Stimulated activated CD8-positive, alpha-beta memory T cell treated with anti-CD3 and anti-CD28 coated beads, Interleukin-7, amount 100 ng/mL, for 4 hours (primary cell): ENCODE results near the gene MRPL37.
"Not testable (repeated sequence)": the region's sequence is repeated elsewhere in the genome, so short reads cannot be mapped to it uniquely, and the experiment has no call there.

Experiments
- DNase-seq, 2 donors: peaks; one replicate each; pipeline ENCODE4 v3.0.0-alpha.2; 2020; ENCODE audit warnings: low read depth in 2 of 2

The MRPL37 gene

GRCh38 chr1:54172614-54173599 is 27.1 kb upstream of the MRPL37 start:
- no peak for DNase-seq

- no peak for DNase-seq
Measured at GRCh38 chr1:54173681-54174080, 26.3 kb upstream of the MRPL37 start.

- no peak for DNase-seq
Measured at GRCh38 chr1:54174106-54174505, 25.9 kb upstream of the MRPL37 start.

- no peak for DNase-seq
Measured at GRCh38 chr1:54176621-54177327, 23.2 kb upstream of the MRPL37 start.

- no peak for DNase-seq
Measured at GRCh38 chr1:54177726-54178125, 22.2 kb upstream of the MRPL37 start.

- no peak for DNase-seq
Measured at GRCh38 chr1:54178296-54179070, 21.5 kb upstream of the MRPL37 start.

- DNase-seq, result no peak
Measured at GRCh38 chr1:54180701-54181360, 19.1 kb upstream of the MRPL37 start.

- DNase-seq, result no peak
Measured at GRCh38 chr1:54186056-54186455, 13.9 kb upstream of the MRPL37 start.

- no peak for DNase-seq
Measured at GRCh38 chr1:54188291-54188690, 11.7 kb upstream of the MRPL37 start.

- DNase-seq, result no peak
Measured at GRCh38 chr1:54190526-54190925, 9.4 kb upstream of the MRPL37 start.

- no peak for DNase-seq
Measured at GRCh38 chr1:54191525-54191924, 8.4 kb upstream of the MRPL37 start.

- no peak for DNase-seq
Measured at GRCh38 chr1:54193453-54193852, 6.5 kb upstream of the MRPL37 start.

- no peak for DNase-seq
Measured at GRCh38 chr1:54199151-54199764, 709 bp upstream of the MRPL37 start.

GRCh38 chr1:54200519-54200997 is 591 bp downstream of the MRPL37 start:
- no peak for DNase-seq

- DNase-seq, result no peak
Measured at GRCh38 chr1:54204199-54204598, 4.2 kb downstream of the MRPL37 start.

GRCh38 chr1:54207287-54207686 is 7.3 kb downstream of the MRPL37 start:
- DNase-seq, result no peak

- not testable (repeated sequence) for DNase-seq
Measured at GRCh38 chr1:54207896-54208295, 7.9 kb downstream of the MRPL37 start.

- no peak for DNase-seq
Measured at GRCh38 chr1:54212872-54213271, 12.9 kb downstream of the MRPL37 start.

- no peak for DNase-seq
Measured at GRCh38 chr1:54215523-54215922, 15.6 kb downstream of the MRPL37 start.

GRCh38 chr1:54218883-54219687 is 19.1 kb downstream of the MRPL37 start:
- no peak for DNase-seq
